Heart right ventricle (tissue), 16 donors: ENCODE measurements around the gene GRID1. TPM values are rescaled to one million over a fixed set of nuclear protein-coding genes. Genes with fewer than 3 reads are reported as not detected.
A peak's percentile ranks its signal among the peaks of the same experiment; 100 is the strongest.

Source experiments
- ATAC-seq, 8 donors: fragments of 200-7000 bp; cut with Tn5 transposase; one replicate each; pipeline ENCODE4 v1.9.1; 2020; ENCODE audit warnings: mild to moderate bottlenecking in 8 of 8, moderate library complexity in 8 of 8, moderate number of reproducible peaks in 1 of 8
- DNase-seq, 2 donors: peaks; one replicate each; pipeline ENCODE4 v3.0.0-alpha.2; 2020
- H3K27ac ChIP-seq, 10 donors: fragments of 200-600 bp; sonication (generic) in 2 of 10; one replicate each; pipeline versions ENCODE4 v1.5.0 to v1.8.0; 2020 to 2022; ENCODE audit warnings: mild to moderate bottlenecking in 3 of 10
- H3K27me3 ChIP-seq, 7 donors: fragments of 200-600 bp; one replicate each; pipeline ENCODE4 v1.8.0; 2021 to 2022; ENCODE audit warnings: mild to moderate bottlenecking in 2 of 7
- H3K36me3 ChIP-seq, 9 donors: fragments of 200-600 bp; sonication (generic) in 1 of 9; one replicate each; pipeline versions ENCODE4 v1.5.0 to v1.8.0; 2020 to 2022; ENCODE audit warnings: mild to moderate bottlenecking in 2 of 9
- H3K4me1 ChIP-seq, 9 donors: fragments of 200-600 bp; sonication (generic) in 1 of 9; one replicate each; pipeline versions ENCODE4 v1.5.0 to v1.8.0; 2020 to 2022; ENCODE audit warnings: mild to moderate bottlenecking in 4 of 9
- H3K4me3 ChIP-seq, 10 donors: fragments of 200-600 bp; sonication (generic) in 2 of 10; one replicate each; pipeline versions ENCODE4 v1.5.0 to v1.8.0; 2020 to 2022; ENCODE audit warnings: mild to moderate bottlenecking in 7 of 10, moderate library complexity in 2 of 10
- H3K9me3 ChIP-seq, 11 donors: fragments of 200-600 bp in 10 of 11; sonication (generic) in 2 of 11; one replicate each; pipeline versions ENCODE4 v1.5.0 to v1.8.0; 2013 to 2022; ENCODE audit warnings: mild to moderate bottlenecking in 2 of 11, control low read depth in 1 of 11, moderate library complexity in 1 of 11
- CTCF ChIP-seq, 9 donors: fragments of 200-600 bp; sonication (generic) in 2 of 9; IDR thresholded peaks; one replicate each; pipeline versions ENCODE4 v1.5.0 to v1.8.0; 2021 to 2022; ENCODE audit warnings: antibody characterized with exemption in 9 of 9, mild to moderate bottlenecking in 5 of 9, moderate library complexity in 1 of 9
- WGBS, 2 donors: extraction: QIAGEN DNeasy Blood & Tissue Kit; methylation state at CpG; one replicate each; pipeline ENCODE4 v1.1.7; 2013; ENCODE audit warnings: inconsistent platforms in 1 of 2; 5-methylcytosine and 5-hydroxymethylcytosine counted together
- intact Hi-C, 10 donors: fragments of 100-400 bp; cut with DNase I; formaldehyde crosslinking; loops; one replicate each; pipeline versions ENCODE4 v1.11.1 to v1.14.2; 2022
- polyA plus RNA-seq, 2 donors: library from polyadenylated mRNA; stranded (reverse); fragments of 200-250 nt; gene quantifications; one replicate each; pipeline ENCODE4 v1.2.3, GENCODE V29; 2013
- total RNA-seq, 10 donors: library from RNA; stranded (reverse); fragmentation: NEBNext Ultra II Directional in 3 of 10; extraction: Animal tissue kit (Norgen Biotek cat#: 25700) in 3 of 10; gene quantifications; one replicate each; pipeline versions ENCODE4 v1.2.1 to v1.2.4, GENCODE V29; 2021 to 2023
- donor health status: Arrhythmogenic right ventricular cardiomyopathy.
- donor health status: ischemic (EF 13 %, LVEDD 7.1; RV severe dilation, severe dysfunction).
- donor health status: healthy with polysubstance abuse.
- donor health status: DM: no; HTN: yes; CAD: no.
- donor health status: DM: no; HTN: no; CAD: no.
- donor health status: ischemic (EF 25% LVEDD 6.9; RV normal size, moderate dysfunction).
- donor health status: ischemic (EF 25% LVEDD 5.7; RV mildly dilated, moderate dysfunction).
- donor health status: healthy.
- donor health status: DM: yes; HTN: yes; CAD: no.
- donor health status: Ischemic cardiomyopathy.
- donor health status: ischemic (EF 35%, LVEDD 5.7; RV mildly dilated, moderate dysfunction).
- donor health status: nonischemic (EF 11% LVEDD 7.7; RV severe dilation, severe dysfunction).
- donor health status: DM: yes; HTN: yes; CAD: no.
- donor health status: PGD.
- donor health status: ischemic (EF 29% LVEDD 5.4; RV normal size, mild dysfunction).
- donor health status: nonischemic (EF 23%, LVEDD 6.1; RV moderate dilation, normal function).

The GRID1 gene
- total and polyA plus RNA-seq, 12 donors: 0.44 to 3.4 (median 1.5) TPM

- 79 to 91% methylated on average over 1 of the region's 1 CpG for WGBS, 2 donors
These were observed 82.9 kb downstream of the GRID1 start for GRCh38 chr10:86283466-86284287.

GRCh38 chr10:86282664-86283465 is 83.7 kb downstream of the GRID1 start:
- WGBS, 2 donors: 50 to 67% methylated on average over 1 of the region's 1 CpG
- TF ChIP-seq CTCF (IDR thresholded peaks at IDR 0.05): no peak
- Histone ChIP-seq H3K9me3 (peaks cover 0 to 29% (median 8%) of the 10 kb centered on the region in 11 donors), H3K27ac (no peak overlapping the region), H3K4me3 (no peak overlapping the region), H3K27me3 (no peaks in the 10 kb centered on the region), H3K36me3 (no peaks in the 10 kb centered on the region), H3K4me1 (no peaks in the 10 kb centered on the region)
- DNase-seq: no peak
- intact Hi-C loops: no loop called here
- peak in 1 of 8 donors; percentile 22 for ATAC-seq

More at GRCh38 chr10:86283466-86284287, 82.9 kb downstream of the GRID1 start:
- no peaks in the 10 kb centered on the region for H3K27me3 ChIP-seq
- no peak overlapping the region for H3K4me3 ChIP-seq
- H3K9me3 ChIP-seq: peaks cover 0 to 21% (median 5%) of the 10 kb centered on the region in 11 donors
- no peak for TF ChIP-seq CTCF (IDR thresholded peaks at IDR 0.05)
- H3K4me1 ChIP-seq: no peaks in the 10 kb centered on the region
- no peak for DNase-seq
- H3K36me3 ChIP-seq: no peaks in the 10 kb centered on the region
- no peak overlapping the region for H3K27ac ChIP-seq
- ATAC-seq: no peak
- intact Hi-C loops: no loop called here

GRCh38 chr10:86281396-86281795 is 85.2 kb downstream of the GRID1 start:
- no peak for TF ChIP-seq CTCF (IDR thresholded peaks at IDR 0.05)
- H3K27me3 ChIP-seq: no peaks in the 10 kb centered on the region
- H3K36me3 ChIP-seq: no peaks in the 10 kb centered on the region
- H3K27ac ChIP-seq: no peak overlapping the region
- no peak overlapping the region for H3K4me3 ChIP-seq
- intact Hi-C loops: no loop called here
- no peaks in the 10 kb centered on the region for H3K4me1 ChIP-seq
- WGBS, 2 donors: 86 to 93% methylated on average over 1 of the region's 1 CpG
- DNase-seq (no peak), ATAC-seq (no peak)
- peaks cover 0 to 43% (median 12%) of the 10 kb centered on the region in 11 donors for H3K9me3 ChIP-seq

GRCh38 chr10:86269332-86269731 is 97.3 kb downstream of the GRID1 start:
- H3K36me3 ChIP-seq: no peaks in the 10 kb centered on the region
- no peak overlapping the region for H3K4me3 ChIP-seq
- ATAC-seq (no peak), DNase-seq (no peak)
- peaks cover 0 to 15% (median 0%) of the 10 kb centered on the region in 11 donors for H3K9me3 ChIP-seq
- peaks cover 0 to 34% (median 18%) of the 10 kb centered on the region in 7 donors for H3K27me3 ChIP-seq
- no peaks in the 10 kb centered on the region for H3K4me1 ChIP-seq
- 59 to 75% methylated on average over 2 of the region's 2 CpGs for WGBS, 2 donors
- H3K27ac ChIP-seq: no peak overlapping the region
- intact Hi-C loops: no loop called here
- no peak for TF ChIP-seq CTCF (IDR thresholded peaks at IDR 0.05)
